ENCODE data around the gene ZNF428. TPM values are rescaled to one million over a fixed set of nuclear protein-coding genes. Genes with fewer than 3 reads are reported as not detected.

Gene ZNF428
- total RNA-seq, 1 donor from 2014 or later = 37.3 TPM

DNA sequence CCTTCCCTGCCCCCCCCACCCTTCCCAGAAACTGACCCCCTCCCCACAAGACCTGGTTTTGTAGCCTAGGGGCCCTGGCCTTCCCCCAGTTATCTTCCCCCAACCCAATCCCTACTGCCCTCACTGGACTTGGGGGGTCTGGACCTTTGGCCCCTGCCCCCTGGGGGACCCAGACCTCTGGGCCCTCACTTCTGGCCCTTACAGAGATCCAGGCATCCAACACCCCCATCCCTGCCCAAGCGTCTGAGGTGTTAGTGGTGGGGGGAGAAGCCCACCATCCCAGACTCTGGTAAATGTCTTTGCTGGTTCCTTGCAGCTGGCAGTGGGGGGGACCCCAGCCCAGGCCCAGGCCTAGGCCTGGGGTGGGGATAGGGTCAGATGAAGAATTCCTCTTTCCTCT is 3.5 kb upstream of the ZNF428 start:
- H3K4me3 ChIP-seq = no peak overlapping the region
- DNase-seq (ENCODE audit: low spot score in 2 of 2) = no peak
- no peaks in the 10 kb centered on the region for H3K27me3 ChIP-seq
- H3K27ac ChIP-seq = no peak overlapping the region
- no peaks in the 10 kb centered on the region for H3K9me3 ChIP-seq
- TF ChIP-seq, protein P1, sequence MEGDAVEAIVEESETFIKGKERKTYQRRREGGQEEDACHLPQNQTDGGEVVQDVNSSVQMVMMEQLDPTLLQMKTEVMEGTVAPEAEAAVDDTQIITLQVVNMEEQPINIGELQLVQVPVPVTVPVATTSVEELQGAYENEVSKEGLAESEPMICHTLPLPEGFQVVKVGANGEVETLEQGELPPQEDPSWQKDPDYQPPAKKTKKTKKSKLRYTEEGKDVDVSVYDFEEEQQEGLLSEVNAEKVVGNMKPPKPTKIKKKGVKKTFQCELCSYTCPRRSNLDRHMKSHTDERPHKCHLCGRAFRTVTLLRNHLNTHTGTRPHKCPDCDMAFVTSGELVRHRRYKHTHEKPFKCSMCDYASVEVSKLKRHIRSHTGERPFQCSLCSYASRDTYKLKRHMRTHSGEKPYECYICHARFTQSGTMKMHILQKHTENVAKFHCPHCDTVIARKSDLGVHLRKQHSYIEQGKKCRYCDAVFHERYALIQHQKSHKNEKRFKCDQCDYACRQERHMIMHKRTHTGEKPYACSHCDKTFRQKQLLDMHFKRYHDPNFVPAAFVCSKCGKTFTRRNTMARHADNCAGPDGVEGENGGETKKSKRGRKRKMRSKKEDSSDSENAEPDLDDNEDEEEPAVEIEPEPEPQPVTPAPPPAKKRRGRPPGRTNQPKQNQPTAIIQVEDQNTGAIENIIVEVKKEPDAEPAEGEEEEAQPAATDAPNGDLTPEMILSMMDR (IDR thresholded peaks at IDR 0.05) = no peak
- H3K4me1 ChIP-seq = peaks cover 0 to 7% of the 10 kb centered on the region in 2 donors
- no peaks in the 10 kb centered on the region for H3K36me3 ChIP-seq
- intact Hi-C loops (cut with DNase I) = no loop called here

DNA sequence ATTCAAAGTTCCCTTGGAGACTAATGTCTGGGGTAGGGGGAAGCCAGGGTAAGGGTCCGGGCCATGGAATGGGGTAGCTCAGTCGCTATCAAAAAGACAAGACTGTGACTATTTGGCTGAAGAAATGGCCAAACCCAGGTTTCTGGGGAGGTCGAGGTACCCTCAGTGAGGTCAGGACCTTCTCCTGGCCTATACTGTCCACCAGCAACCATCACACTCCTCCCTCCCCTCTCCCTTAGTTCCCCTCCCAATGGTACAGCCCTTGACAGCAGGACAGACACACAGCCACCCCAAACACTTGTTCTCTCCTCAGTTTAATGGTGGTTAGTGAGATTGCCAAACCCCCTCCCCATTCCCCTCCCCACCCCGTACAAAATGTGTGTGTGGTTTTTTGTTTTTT is 2.6 kb upstream of the ZNF428 start:
- DNase-seq (ENCODE audit: low spot score in 2 of 2) = no peak
- Histone ChIP-seq H3K4me1 (peaks cover 0 to 7% of the 10 kb centered on the region in 2 donors), H3K36me3 (no peaks in the 10 kb centered on the region), H3K4me3 (no peak overlapping the region), H3K9me3 (no peaks in the 10 kb centered on the region), H3K27ac (no peak overlapping the region), H3K27me3 (no peaks in the 10 kb centered on the region)
- intact Hi-C loops (cut with DNase I) = no loop called here
- TF ChIP-seq, protein P1 (IDR thresholded peaks at IDR 0.05) = no peak

- no peaks in the 10 kb centered on the region for H3K27me3 ChIP-seq
- no peaks in the 10 kb centered on the region for H3K9me3 ChIP-seq
- H3K4me1 ChIP-seq = peaks cover 0 to 7% of the 10 kb centered on the region in 2 donors
- H3K36me3 ChIP-seq = no peaks in the 10 kb centered on the region
- DNase-seq (ENCODE audit: low spot score in 2 of 2) = no peak
- intact Hi-C loops (cut with DNase I) = loop anchor here (2.0 kb wide), 1 partner anchor 44 kb away; no protein-coding TSS in a partner anchor
- TF ChIP-seq, protein P1 (IDR thresholded peaks at IDR 0.05) = no peak
- H3K4me3 ChIP-seq = peak overlapping the region; percentile 69 to 75
- peak overlapping the region; percentile 87 to 89 for H3K27ac ChIP-seq
Measured at GRCh38 chr19:43620061-43621001, 902 bp upstream of the ZNF428 start.

GRCh38 chr19:43618921-43619261 is 538 bp downstream of the ZNF428 start:
- Histone ChIP-seq H3K4me3 (peak overlapping the region; percentile 69 to 75), H3K27me3 (no peaks in the 10 kb centered on the region), H3K36me3 (peaks cover 0 to 1% of the 10 kb centered on the region in 2 donors), H3K9me3 (no peaks in the 10 kb centered on the region), H3K4me1 (peaks cover 0 to 7% of the 10 kb centered on the region in 2 donors), H3K27ac (peak overlapping the region; percentile 87 to 89)
- TF ChIP-seq, protein P1 (IDR thresholded peaks at IDR 0.05) = no peak
- intact Hi-C loops (cut with DNase I) = loop anchor here (1.0 kb wide), 2 partner anchors 23 to 49 kb away; partner anchors contain the start of genes IRGQ and ZNF576
- no peak for DNase-seq (ENCODE audit: low spot score in 2 of 2)

DNA sequence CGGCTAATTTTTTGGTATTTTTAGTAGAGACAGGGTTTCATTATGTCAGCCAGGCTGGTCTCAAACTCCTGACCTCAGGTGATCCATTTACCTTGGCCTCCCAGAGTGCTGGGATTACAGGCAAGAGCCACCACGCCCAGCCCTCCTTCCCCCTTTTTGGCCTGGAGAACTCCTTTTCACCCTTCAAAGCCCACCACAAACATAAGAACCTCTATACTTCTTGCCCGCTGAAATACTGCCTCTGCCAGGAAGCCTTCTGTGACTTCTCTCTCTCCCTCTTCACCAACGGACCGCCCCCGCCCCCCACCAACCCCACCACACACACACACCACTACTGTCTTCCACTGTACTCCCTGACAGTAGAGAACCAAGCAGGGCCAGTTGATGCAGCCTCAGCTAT is 2.5 kb downstream of the ZNF428 start:
- Histone ChIP-seq H3K4me1 (peaks cover 0 to 7% of the 10 kb centered on the region in 2 donors), H3K9me3 (no peaks in the 10 kb centered on the region), H3K4me3 (no peak overlapping the region), H3K27me3 (no peaks in the 10 kb centered on the region), H3K36me3 (peaks cover 16 to 20% of the 10 kb centered on the region in 2 donors), H3K27ac (no peak overlapping the region)
- DNase-seq (ENCODE audit: low spot score in 2 of 2) = no peak
- TF ChIP-seq, protein P1 (IDR thresholded peaks at IDR 0.05) = no peak
- intact Hi-C loops (cut with DNase I) = no loop called here
